ENCODE data around the gene KRT33B. TPM values are rescaled to one million over a fixed set of nuclear protein-coding genes. Genes with fewer than 3 reads are reported as not detected.

KRT33B gene
- total and polyA plus RNA-seq, 2 of the 8 experiments (the other 6 are each of a cell fraction or from before 2014, with no cell fraction given) = not detected

GRCh38 chr17:41392278-41392677 lies 22.7 kb upstream of the KRT33B start:
- Histone ChIP-seq H3K14ac (ENCODE audit: insufficient read length) (no peak overlapping the region), H3K9me3 (ENCODE audit: insufficient read depth in 2 of 2, low read depth in 1 of 2, low read length in 1 of 2) (no peaks in the 10 kb centered on the region; a peak in 1 of 4 replicates), H3K4me1 (replicated peaks in 1 of 4; ENCODE audit: control insufficient read depth in 3 of 4, insufficient read depth in 4 of 4, low read length in 3 of 4) (no peaks in the 10 kb centered on the region), H2AFZ (ENCODE audit: low read length) (no peak overlapping the region), H3K4me2 (ENCODE audit: insufficient read depth in 1 of 2, low read depth in 2 of 2, low read length in 2 of 2) (no peak overlapping the region), H2BK15ac (ENCODE audit: low read length) (no peak overlapping the region), H3K79me2 (ENCODE audit: control insufficient read depth in 1 of 2, insufficient read depth in 2 of 2, low read length in 2 of 2) (no peaks in the 10 kb centered on the region), H3K79me1 (ENCODE audit: low read depth, low read length) (no peaks in the 10 kb centered on the region), H3K23ac (ENCODE audit: insufficient read length) (no peak overlapping the region), H2BK20ac (ENCODE audit: low read length) (no peak overlapping the region), H3K36me3 (ENCODE audit: control insufficient read depth in 2 of 4, insufficient read depth in 4 of 4, low read length in 3 of 4) (no peaks in the 10 kb centered on the region), H3K4me3 (ENCODE audit: extremely low read depth in 1 of 4, insufficient read depth in 2 of 4, low read depth in 3 of 4, low read length in 4 of 4) (no peak overlapping the region), H2BK120ac (replicated peaks; ENCODE audit: low read depth, low read length) (no peak overlapping the region), H4K5ac (ENCODE audit: insufficient read length, low read depth, low read length) (no peak overlapping the region), H2AK5ac (ENCODE audit: low read depth, low read length) (no peak overlapping the region), H2BK12ac (ENCODE audit: low read depth, low read length) (no peak overlapping the region), H3K23me2 (ENCODE audit: low read depth, low read length) (no peaks in the 10 kb centered on the region), H4K8ac (ENCODE audit: extremely low read depth, insufficient read depth, low read length) (no peak overlapping the region), H2BK5ac (ENCODE audit: low read depth, low read length) (no peak overlapping the region), H4K20me1 (replicated peaks in 1 of 2; ENCODE audit: control insufficient read depth in 1 of 2, insufficient read depth in 2 of 2, low read length in 2 of 2) (no peaks in the 10 kb centered on the region), H4K91ac (replicated peaks; ENCODE audit: insufficient read length, low read length) (no peak overlapping the region), H3K4ac (replicated peaks; ENCODE audit: insufficient read length, low read depth, low read length) (no peak overlapping the region), H3K27me3 (replicated peaks in 1 of 4; ENCODE audit: control insufficient read depth in 3 of 4, extremely low read depth in 1 of 4, insufficient read depth in 3 of 4, low read length in 3 of 4) (no peaks in the 10 kb centered on the region), H3K56ac (replicated peaks; ENCODE audit: insufficient read length, low read depth, low read length) (no peak overlapping the region), H3K9ac (replicated peaks in 1 of 4; ENCODE audit: extremely low read depth in 1 of 4, low read depth in 3 of 4, low read length in 3 of 4) (no peak overlapping the region), H3K27ac (ENCODE audit: low read depth, low read length) (no peak overlapping the region), H3K18ac (ENCODE audit: extremely low read depth, low read length) (no peak overlapping the region)
- POLR2A ChIA-PET (ENCODE audit: partially characterized antibody) = no interaction called here
- 85% methylated on average over 1 of the region's 1 CpG; no CpG with 5 or more reads in 1 of the 2 experiments for WGBS, 2 experiments (ENCODE audit: extremely low coverage in 1 of 2, insufficient coverage in 1 of 2, insufficient read length in 1 of 2, insufficient replicate concordance in 2 of 2, low coverage in 1 of 2, low lambda C conversion rate in 2 of 2, missing lambda C conversion rate in 1 of 2)
- TF ChIP-seq TAF1 (IDR thresholded peaks at IDR 0.05; ENCODE audit: low read depth, low read length) (no peak), MAFK (IDR thresholded peaks at IDR 0.05; ENCODE audit: low read depth, low read length) (no peak), POLR2A (IDR thresholded peaks at IDR 0.05; ENCODE audit: control extremely low read depth in 1 of 2, low read depth in 2 of 2, low read length in 2 of 2) (no peak), FOSL1 (IDR thresholded peaks at IDR 0.05; ENCODE audit: insufficient read depth, low read depth, low read length) (no peak), TCF12 (IDR thresholded peaks at IDR 0.05; ENCODE audit: low read depth, low read length) (no peak), NRF1 (IDR thresholded peaks at IDR 0.05; ENCODE audit: low read depth, low read length) (no peak), RAD21 (IDR thresholded peaks at IDR 0.05 in 1 of 2, conservative IDR thresholded peaks at IDR 0.05 in 1 of 2; ENCODE audit: low read depth in 2 of 2, low read length in 2 of 2) (no peak), POLR2AphosphoS5 (IDR thresholded peaks at IDR 0.05; ENCODE audit: low read depth, low read length) (no peak), GABPA (IDR thresholded peaks at IDR 0.05; ENCODE audit: borderline replicate concordance, insufficient read depth, low read length) (no peak), USF2 (IDR thresholded peaks at IDR 0.05; ENCODE audit: low read length) (no peak)
- no peak for DNase-seq (ENCODE audit: low read depth in 1 of 2, low spot score in 2 of 2)
- FAIRE-seq = no peak
- CTCF ChIA-PET (ENCODE audit: partially characterized antibody) = interaction anchor here (0.8 to 2.3 kb wide), 2 partner anchors 26 to 70 kb away, joined by 3 to 6 read pairs; no protein-coding TSS in a partner anchor
